Activated CD8-positive, alpha-beta memory T cell treated with anti-CD3 and anti-CD28 coated beads for 36 hours (primary cell): Measurements from ENCODE around the gene SLC7A11. TPM values are rescaled to one million over a fixed set of nuclear protein-coding genes. Genes with fewer than 3 reads are reported as not detected.

Experiments used
- CTCF ChIA-PET: fragments of 350-600 bp; sonication (Branson Sonifier 250); formaldehyde crosslinking; loops from one replicate; lab custom pipeline; 2021; ENCODE audit warnings: antibody characterized with exemption; lab: Charles Lee
- POLR2A ChIA-PET: fragments of 350-600 bp; sonication (Branson Sonifier 250); formaldehyde crosslinking; loops from one replicate; lab custom pipeline; 2021; ENCODE audit warnings: antibody characterized with exemption; lab: Charles Lee
- total RNA-seq, 2 experiments: library from RNA; stranded (reverse); gene quantifications; one replicate each; pipeline ENCODE4 v1.2.3, GENCODE V29; 2021

The SLC7A11 gene
- 1 to 10 TPM; 1.6 to 1.7 TPM for total RNA-seq

GRCh38 chr4:138242076-138242833, at the start of gene SLC7A11:
SLC7A11 (minus strand) TSS chr4:138242349; CDS start chr4:138242069, 280 bp downstream.
- ChIA-PET POLR2A (no interaction called here), CTCF (no interaction called here)

DNA sequence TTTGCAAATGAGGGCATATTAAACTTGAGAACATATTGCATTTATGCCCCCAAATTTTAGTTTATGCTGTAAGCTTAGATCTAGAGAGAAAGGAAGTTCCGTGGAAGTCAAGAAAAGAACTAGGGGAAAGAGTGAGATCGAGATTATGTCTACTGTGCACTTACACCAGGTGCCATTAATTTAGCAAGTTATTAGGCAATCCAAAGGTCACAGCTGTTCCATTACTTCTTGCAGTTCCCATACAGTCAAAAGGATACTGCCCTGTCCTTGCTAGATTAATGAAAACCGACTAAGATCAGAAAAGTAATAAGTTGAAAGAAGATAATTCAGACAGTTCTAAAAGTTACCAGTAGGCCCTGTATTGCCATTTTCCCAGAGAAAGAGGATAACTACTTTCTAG, 49.3 kb upstream of the SLC7A11 start:
- ChIA-PET CTCF (no interaction called here), POLR2A (no interaction called here)

GRCh38 chr4:138290805-138291204, 48.7 kb upstream of the SLC7A11 start:
- ChIA-PET CTCF (no interaction called here), POLR2A (no interaction called here)

GRCh38 chr4:138279286-138279685, 37.1 kb upstream of the SLC7A11 start:
- CTCF ChIA-PET, result no interaction called here
- POLR2A ChIA-PET, result no interaction called here

DNA sequence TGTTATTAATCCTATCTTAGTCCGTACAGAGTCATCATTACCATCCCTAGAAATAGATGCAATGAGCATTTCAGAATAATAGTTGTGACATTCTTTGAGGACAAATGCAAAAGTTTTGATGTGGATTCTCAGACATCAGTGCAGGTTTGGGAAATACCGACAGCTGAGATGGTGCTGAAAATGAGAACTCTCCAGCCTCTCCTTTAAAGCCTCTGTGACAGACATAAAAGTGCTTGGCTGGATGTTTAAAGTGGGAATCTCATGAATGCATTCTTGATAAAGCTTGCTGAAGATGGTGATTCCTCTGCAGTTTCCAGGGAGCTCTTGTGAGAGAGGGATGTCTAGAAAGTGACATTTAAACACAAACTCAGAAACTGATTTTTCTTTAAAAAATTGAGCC, 35.0 kb upstream of the SLC7A11 start:
- CTCF ChIA-PET, result no interaction called here
- POLR2A ChIA-PET, result no interaction called here

GRCh38 chr4:138275963-138276621, 33.9 kb upstream of the SLC7A11 start:
- CTCF ChIA-PET, result no interaction called here
- POLR2A ChIA-PET, result no interaction called here

DNA sequence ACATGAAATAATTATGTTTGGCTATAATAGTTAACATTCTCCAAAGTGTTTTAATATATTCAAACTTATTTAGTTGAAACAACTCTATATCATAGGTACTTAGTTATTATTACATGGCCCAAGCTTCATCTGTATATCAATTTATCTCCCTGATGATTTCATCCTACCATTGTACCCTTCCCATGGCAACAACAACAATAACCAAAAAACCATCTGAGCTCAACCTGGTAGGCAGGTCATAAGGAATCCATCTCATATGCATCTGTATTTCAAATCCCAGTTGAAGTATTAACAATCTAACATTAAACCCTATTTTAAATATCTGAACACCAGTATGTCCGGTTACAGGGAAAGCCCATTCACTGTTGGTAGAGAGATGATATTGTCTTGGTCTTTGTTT, 33.1 kb upstream of the SLC7A11 start:
- POLR2A ChIA-PET, result no interaction called here
- CTCF ChIA-PET, result no interaction called here

- ChIA-PET CTCF (no interaction called here), POLR2A (no interaction called here)
Measured at GRCh38 chr4:138269175-138269574, 27.0 kb upstream of the SLC7A11 start.

DNA sequence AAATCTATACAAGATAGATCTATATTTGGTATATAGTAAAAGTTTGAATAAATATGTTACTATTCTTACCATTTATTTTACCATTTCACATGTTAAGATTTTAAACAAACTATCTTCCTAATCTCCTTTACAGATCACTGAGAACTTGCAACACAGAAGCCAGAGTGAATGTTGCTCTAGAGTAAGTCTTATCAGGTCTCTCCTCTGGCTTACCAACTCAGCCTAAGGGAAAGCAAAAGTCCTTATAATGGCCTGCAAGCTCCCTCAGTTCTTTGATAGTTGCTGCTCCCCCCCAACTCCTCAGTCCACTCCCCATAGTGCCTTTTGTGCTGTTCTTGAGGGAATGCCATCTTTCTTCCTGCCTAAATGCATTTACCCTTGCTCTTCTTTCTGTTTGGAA, 25.7 kb upstream of the SLC7A11 start:
- ChIA-PET POLR2A (no interaction called here), CTCF (no interaction called here)

DNA sequence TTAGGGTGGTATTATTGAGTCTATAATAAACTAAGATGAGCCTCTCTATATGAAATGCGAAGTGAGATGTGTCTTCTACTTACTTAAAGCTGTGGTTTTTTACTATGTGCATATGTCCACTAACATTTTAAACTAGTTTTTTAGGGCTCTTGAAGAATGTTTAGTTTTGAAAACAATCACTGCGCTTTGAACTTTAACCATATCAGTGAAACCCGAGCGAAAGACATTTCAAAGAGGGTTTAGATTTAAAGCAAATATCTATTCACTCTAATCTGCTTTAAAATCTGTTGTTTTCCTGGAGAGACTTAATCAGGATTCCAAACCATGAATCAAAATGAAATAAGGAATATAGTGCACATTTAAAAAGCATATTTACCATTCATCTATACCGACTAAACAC, 24.8 kb upstream of the SLC7A11 start:
- ChIA-PET POLR2A (no interaction called here), CTCF (no interaction called here)

DNA sequence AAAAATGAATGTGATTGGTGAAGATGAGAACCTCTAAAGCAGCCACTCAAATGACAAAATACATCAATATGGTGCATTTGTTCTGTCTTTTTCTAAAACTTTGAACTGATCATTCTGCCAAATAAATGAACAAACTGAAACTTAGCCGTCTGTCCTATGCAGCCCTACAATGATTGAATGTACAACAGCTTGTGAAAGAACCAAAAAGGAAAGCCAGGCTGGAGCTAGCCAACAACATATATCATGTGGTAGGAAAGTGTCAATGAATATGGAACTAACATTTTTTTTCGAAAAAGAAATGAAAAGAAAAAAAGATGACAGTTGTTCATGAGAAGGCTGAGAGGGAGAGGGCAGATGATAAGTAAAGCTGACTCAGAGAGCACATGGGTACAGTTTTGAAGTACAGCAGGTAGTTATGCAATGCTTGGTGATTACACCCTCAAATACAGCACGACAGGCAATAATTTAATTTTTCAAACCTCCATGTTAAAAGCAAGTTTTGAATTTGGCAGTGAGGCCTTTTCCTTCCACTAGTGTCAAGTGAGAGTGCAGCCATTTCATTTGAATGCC, 21.2 kb upstream of the SLC7A11 start:
- ChIA-PET POLR2A (no interaction called here), CTCF (no interaction called here)

GRCh38 chr4:138262469-138262868, 20.3 kb upstream of the SLC7A11 start:
- ChIA-PET CTCF (no interaction called here), POLR2A (no interaction called here)

DNA sequence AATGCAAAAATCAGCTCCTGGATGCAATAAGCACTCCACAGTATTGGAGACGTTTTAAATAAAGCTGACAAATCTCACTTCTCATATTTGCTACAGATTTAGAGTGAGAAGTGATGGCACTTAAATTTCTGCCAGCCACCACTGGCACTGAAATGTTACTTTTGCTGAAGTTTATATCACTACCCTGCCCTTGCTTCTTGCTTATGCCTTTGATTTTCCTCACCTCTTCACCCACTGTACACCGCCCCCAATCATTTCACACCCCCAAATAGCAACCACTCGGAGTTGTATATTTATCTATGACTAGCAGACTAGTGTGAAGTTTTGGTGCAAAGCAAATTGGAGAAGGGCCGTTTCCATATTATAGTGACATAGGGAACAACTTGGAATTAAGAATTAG, 19.9 kb upstream of the SLC7A11 start:
- ChIA-PET POLR2A (no interaction called here), CTCF (no interaction called here)

DNA sequence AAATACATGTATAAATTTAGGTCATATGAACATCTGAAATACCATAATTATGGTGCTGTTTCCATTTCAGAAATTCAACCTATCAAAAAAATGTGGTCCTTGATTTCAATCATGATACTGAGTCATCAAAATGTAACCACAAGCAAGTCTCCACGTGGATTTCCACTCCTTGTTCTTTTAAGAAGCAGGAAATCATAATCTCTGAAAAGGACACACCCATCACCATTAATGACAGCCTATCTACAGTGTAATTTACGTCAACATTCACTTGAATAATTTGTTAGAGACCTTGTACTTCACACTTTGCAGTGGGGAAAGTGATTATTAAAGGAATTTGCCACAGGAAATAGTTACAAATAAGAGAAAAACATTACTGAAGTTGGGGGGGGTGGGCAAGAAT, 17.7 kb upstream of the SLC7A11 start:
- ChIA-PET CTCF (no interaction called here), POLR2A (no interaction called here)

GRCh38 chr4:138259271-138259670, 17.1 kb upstream of the SLC7A11 start:
- CTCF ChIA-PET, result no interaction called here

DNA sequence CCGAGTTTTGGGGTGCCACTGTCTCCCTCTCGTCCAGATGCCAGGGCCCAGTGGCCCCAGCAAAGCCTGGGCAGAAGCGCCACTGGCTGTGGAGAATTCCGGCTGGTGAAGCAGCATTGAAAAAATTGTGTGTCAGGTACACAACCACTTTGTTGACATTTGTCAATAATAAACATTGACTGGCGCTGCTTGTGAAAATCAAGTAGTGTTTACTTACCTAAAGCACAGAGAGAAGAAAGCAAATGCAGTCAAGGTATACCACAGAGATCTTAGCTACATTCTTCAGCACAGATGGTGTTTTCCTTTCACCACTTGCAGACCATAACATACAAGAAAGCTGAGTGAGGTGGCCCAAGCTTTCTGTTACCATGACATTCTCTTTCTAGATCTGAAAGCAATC, 14.5 kb upstream of the SLC7A11 start:
- CTCF ChIA-PET, result no interaction called here
- POLR2A ChIA-PET, result no interaction called here

More at GRCh38 chr4:138259271-138259670, 17.1 kb upstream of the SLC7A11 start:
- POLR2A ChIA-PET, result no interaction called here

- CTCF ChIA-PET, result no interaction called here
- POLR2A ChIA-PET, result no interaction called here
Measured at GRCh38 chr4:138255917-138256597, 13.9 kb upstream of the SLC7A11 start.

- ChIA-PET CTCF (no interaction called here), POLR2A (no interaction called here)
Measured at GRCh38 chr4:138252551-138252950, 10.4 kb upstream of the SLC7A11 start.

DNA sequence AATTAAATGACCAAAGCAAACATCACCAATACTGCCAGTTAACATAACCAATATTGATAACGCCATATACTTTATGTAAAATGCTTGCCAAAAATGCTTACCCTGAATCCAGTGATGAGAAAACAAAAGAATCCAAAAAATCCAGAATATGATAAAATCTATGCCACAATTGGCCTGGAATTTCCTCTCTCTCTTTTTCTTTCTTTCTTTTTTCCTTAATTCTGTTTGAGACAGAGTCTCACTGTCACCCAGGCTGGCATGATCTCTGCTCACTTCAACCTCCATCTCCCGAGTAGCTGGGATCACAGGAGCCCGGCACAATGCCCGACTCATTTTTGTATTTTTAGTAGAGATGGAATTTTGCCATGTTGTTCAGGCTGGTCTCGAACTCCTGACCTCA, 9.8 kb upstream of the SLC7A11 start:
- POLR2A ChIA-PET, result no interaction called here

GRCh38 chr4:138249132-138249531, 7.0 kb upstream of the SLC7A11 start:
- POLR2A ChIA-PET, result no interaction called here
- CTCF ChIA-PET, result no interaction called here

More for the DNA sequence above, 9.8 kb upstream of the SLC7A11 start:
- CTCF ChIA-PET, result no interaction called here
